SJCRH30 (cell line): ENCODE results near the gene MCM3. TPM values are rescaled to one million over a fixed set of nuclear protein-coding genes. Genes with fewer than 3 reads are reported as not detected.
A peak's percentile ranks its signal among the peaks of the same experiment; 100 is the strongest.

Experiments
- DNase-seq, 2 experiments: peaks; one replicate each; pipeline ENCODE4 v3.0.0-alpha.2; 2015 to 2020
- H3K27ac ChIP-seq: fragments of 250-450 bp; sonication (Bioruptor Pico); 2 replicates; pipeline ENCODE4 v1.5.1; 2020; ENCODE audit warnings: mild to moderate bottlenecking, moderate library complexity
- H3K27me3 ChIP-seq: fragments of 250-450 bp; sonication (Bioruptor Pico); 2 replicates; pipeline ENCODE4 v1.5.1; 2020; ENCODE audit warnings: mild to moderate bottlenecking, moderate library complexity
- H3K36me3 ChIP-seq: fragments of 250-450 bp; sonication (Bioruptor Pico); 2 replicates; pipeline ENCODE4 v1.5.1; 2020; ENCODE audit warnings: mild to moderate bottlenecking, moderate library complexity
- H3K4me1 ChIP-seq: fragments of 250-450 bp; sonication (Bioruptor Pico); 2 replicates; pipeline ENCODE4 v1.5.1; 2020; ENCODE audit warnings: mild to moderate bottlenecking, moderate library complexity
- H3K4me3 ChIP-seq: fragments of 250-450 bp; sonication (Bioruptor Pico); 2 replicates; pipeline ENCODE4 v1.5.1; 2020; ENCODE audit warnings: mild to moderate bottlenecking, moderate library complexity
- H3K9me3 ChIP-seq: fragments of 250-450 bp; sonication (Bioruptor Pico); replicated peaks from 2 replicates; pipeline ENCODE4 v1.5.1; 2020; ENCODE audit warnings: mild to moderate bottlenecking, moderate library complexity
- total RNA-seq: library from RNA; depleted of rRNA; stranded (reverse); fragments of >200 nt; shearing (Covaris generic); gene quantifications from 2 replicates; pipeline ENCODE4 v1.2.3, GENCODE V29; 2014

Gene MCM3
- total RNA-seq, 1 experiment from 2014 or later, result 153 TPM

DNA sequence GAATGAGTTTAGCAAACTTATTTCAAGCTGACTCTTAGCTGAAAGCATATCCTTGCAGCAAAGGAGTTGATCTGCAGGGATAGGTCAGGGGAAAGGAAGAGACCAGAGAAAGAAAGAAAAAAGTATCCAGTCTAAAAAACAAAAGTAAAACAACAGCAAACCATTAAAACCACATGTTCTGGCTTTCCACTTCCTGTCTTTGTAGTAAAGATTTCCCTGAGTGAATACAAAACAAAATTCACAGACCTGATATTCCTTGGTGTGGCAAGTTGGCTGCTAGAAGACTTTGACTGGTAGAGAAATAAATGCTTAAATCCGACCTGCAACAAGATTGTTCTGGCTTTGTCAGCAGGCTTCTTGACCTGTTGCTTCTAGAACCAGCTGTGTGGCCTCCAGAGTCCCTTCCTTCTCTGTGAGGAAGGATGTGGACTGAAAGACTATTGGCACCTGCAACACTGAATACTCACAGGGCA lies 23.4 kb upstream of the MCM3 start:
- no peaks in the 10 kb centered on the region for H3K9me3 ChIP-seq

GRCh38 chr6:52306972-52307870 lies 22.7 kb upstream of the MCM3 start:
- no peak overlapping the region for H3K27ac ChIP-seq
- H3K4me1 ChIP-seq, result no peaks in the 10 kb centered on the region
- no peak for DNase-seq
- no peaks in the 10 kb centered on the region for H3K36me3 ChIP-seq
- no peak overlapping the region for H3K4me3 ChIP-seq
- no peaks in the 10 kb centered on the region for H3K9me3 ChIP-seq
- H3K27me3 ChIP-seq, result no peaks in the 10 kb centered on the region

More for the DNA sequence above, 23.4 kb upstream of the MCM3 start:
- Histone ChIP-seq H3K36me3 (no peaks in the 10 kb centered on the region), H3K27ac (no peak overlapping the region), H3K4me1 (no peaks in the 10 kb centered on the region), H3K4me3 (no peak overlapping the region), H3K27me3 (no peaks in the 10 kb centered on the region)
- no peak for DNase-seq

GRCh38 chr6:52305948-52306767 lies 21.6 kb upstream of the MCM3 start:
- Histone ChIP-seq H3K36me3 (no peaks in the 10 kb centered on the region), H3K9me3 (no peaks in the 10 kb centered on the region), H3K27ac (no peak overlapping the region), H3K27me3 (no peaks in the 10 kb centered on the region), H3K4me3 (no peak overlapping the region), H3K4me1 (no peaks in the 10 kb centered on the region)
- no peak for DNase-seq

- H3K9me3 ChIP-seq, result no peaks in the 10 kb centered on the region
- H3K27ac ChIP-seq, result no peak overlapping the region
- no peaks in the 10 kb centered on the region for H3K4me1 ChIP-seq
- H3K36me3 ChIP-seq, result no peaks in the 10 kb centered on the region
- H3K4me3 ChIP-seq, result no peak overlapping the region
- H3K27me3 ChIP-seq, result no peaks in the 10 kb centered on the region
- no peak for DNase-seq
These were observed 20.9 kb upstream of the MCM3 start for GRCh38 chr6:52305411-52305810.

DNA sequence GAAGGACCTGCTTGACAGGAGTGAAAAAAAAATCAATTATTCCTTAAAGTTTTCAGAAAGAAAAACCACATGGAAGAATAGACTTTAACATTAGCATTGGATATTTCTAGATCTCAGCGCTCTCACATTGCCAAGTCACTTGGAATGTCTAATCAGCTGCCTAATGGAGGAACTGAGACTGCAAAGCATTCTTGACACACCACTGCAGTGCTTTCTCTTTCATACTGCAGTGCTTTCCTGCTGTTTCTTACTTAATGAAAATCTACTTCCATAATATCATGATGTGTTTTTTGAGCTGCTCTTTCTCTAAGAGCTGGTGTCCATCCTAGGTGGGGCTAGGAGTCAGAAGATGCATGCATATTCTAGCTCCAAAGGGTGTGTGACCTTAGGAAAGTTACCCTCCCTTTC lies 20.4 kb upstream of the MCM3 start:
- Histone ChIP-seq H3K9me3 (no peaks in the 10 kb centered on the region), H3K27ac (no peak overlapping the region), H3K4me1 (no peaks in the 10 kb centered on the region), H3K27me3 (no peaks in the 10 kb centered on the region), H3K4me3 (no peak overlapping the region), H3K36me3 (no peaks in the 10 kb centered on the region)
- no peak for DNase-seq

- no peak overlapping the region for H3K4me3 ChIP-seq
- no peaks in the 10 kb centered on the region for H3K4me1 ChIP-seq
- no peaks in the 10 kb centered on the region for H3K36me3 ChIP-seq
- no peak overlapping the region for H3K27ac ChIP-seq
- no peaks in the 10 kb centered on the region for H3K9me3 ChIP-seq
- H3K27me3 ChIP-seq, result no peaks in the 10 kb centered on the region
- DNase-seq, result no peak
These were observed 18.6 kb upstream of the MCM3 start for GRCh38 chr6:52303178-52303577.

GRCh38 chr6:52301326-52301725 lies 16.8 kb upstream of the MCM3 start:
- no peaks in the 10 kb centered on the region for H3K27me3 ChIP-seq
- no peaks in the 10 kb centered on the region for H3K4me1 ChIP-seq
- no peaks in the 10 kb centered on the region for H3K36me3 ChIP-seq
- no peak overlapping the region for H3K27ac ChIP-seq
- no peaks in the 10 kb centered on the region; the same call in 1 of the 2 replicates for H3K9me3 ChIP-seq
- no peak for DNase-seq
- no peak overlapping the region for H3K4me3 ChIP-seq

DNA sequence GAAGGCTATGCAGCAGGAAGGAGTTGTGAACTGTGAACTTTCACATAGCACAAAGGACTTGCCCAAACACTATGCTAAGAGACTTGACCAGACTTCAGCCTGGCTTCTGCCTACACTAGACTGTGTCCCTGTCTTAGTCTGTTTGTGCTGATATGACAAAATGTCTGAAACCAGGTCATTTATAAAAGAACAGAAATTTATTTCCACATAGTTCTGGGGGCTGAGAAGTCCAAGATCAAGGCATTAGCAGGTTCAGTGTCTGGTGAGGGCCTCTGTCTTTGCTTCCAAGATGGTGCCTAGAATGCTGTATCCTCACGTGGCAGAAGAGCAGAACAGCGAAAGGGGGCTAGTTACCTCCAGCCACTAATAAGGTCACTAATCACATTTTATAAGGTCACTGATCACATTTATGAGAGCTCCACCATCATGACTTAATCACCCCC lies 16.0 kb upstream of the MCM3 start:
- Histone ChIP-seq H3K27ac (no peak overlapping the region), H3K4me1 (no peaks in the 10 kb centered on the region)

GRCh38 chr6:52299653-52300052 lies 15.1 kb upstream of the MCM3 start:
- no peak overlapping the region for H3K27ac ChIP-seq
- H3K4me3 ChIP-seq, result no peak overlapping the region
- H3K9me3 ChIP-seq, result no peaks in the 10 kb centered on the region; the same call in 1 of the 2 replicates
- DNase-seq, result no peak
- peaks cover 3% of the 10 kb centered on the region; the same call in 1 of the 2 replicates for H3K4me1 ChIP-seq
- no peaks in the 10 kb centered on the region for H3K36me3 ChIP-seq
- no peaks in the 10 kb centered on the region for H3K27me3 ChIP-seq

More for the DNA sequence above, 16.0 kb upstream of the MCM3 start:
- Histone ChIP-seq H3K27me3 (no peaks in the 10 kb centered on the region), H3K9me3 (no peaks in the 10 kb centered on the region; the same call in 1 of the 2 replicates), H3K4me3 (no peak overlapping the region), H3K36me3 (no peaks in the 10 kb centered on the region)
- no peak for DNase-seq

DNA sequence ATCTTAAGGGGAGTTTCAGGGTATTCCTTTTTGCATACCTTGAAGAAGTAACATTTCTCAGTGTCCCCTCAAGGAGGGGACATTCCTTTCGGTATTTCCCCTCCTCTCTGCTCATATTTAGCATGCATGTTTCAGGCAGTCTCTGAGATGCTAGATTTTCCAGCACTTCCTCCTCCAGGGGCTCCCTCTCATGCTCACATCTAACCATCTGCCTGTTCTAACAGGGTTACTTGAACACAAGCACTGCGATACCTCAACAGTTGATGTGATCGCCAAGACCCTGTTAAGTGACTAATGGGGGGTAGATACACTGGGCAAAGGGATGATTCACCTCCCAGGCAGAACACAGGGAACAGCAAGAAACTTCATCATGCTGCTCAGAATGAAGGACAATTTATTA lies 12.9 kb upstream of the MCM3 start:
- H3K27ac ChIP-seq, result no peak overlapping the region
- H3K4me1 ChIP-seq, result peaks cover 6% of the 10 kb centered on the region; the same call in 1 of the 2 replicates
- H3K9me3 ChIP-seq, result no peaks in the 10 kb centered on the region; the same call in 1 of the 2 replicates
- no peaks in the 10 kb centered on the region for H3K36me3 ChIP-seq
- H3K4me3 ChIP-seq, result no peak overlapping the region
- no peaks in the 10 kb centered on the region for H3K27me3 ChIP-seq
- DNase-seq, result no peak

- no peak overlapping the region for H3K27ac ChIP-seq
- no peaks in the 10 kb centered on the region for H3K36me3 ChIP-seq
- no peak overlapping the region for H3K4me3 ChIP-seq
- peak in 1 of 2 experiments; percentile 39 for DNase-seq
- no peaks in the 10 kb centered on the region for H3K27me3 ChIP-seq
- H3K4me1 ChIP-seq, result peaks cover 6% of the 10 kb centered on the region; the same call in 1 of the 2 replicates
- no peaks in the 10 kb centered on the region; the same call in 1 of the 2 replicates for H3K9me3 ChIP-seq
These were observed 8.5 kb upstream of the MCM3 start for GRCh38 chr6:52293067-52293466.

- Histone ChIP-seq H3K36me3 (no peaks in the 10 kb centered on the region), H3K9me3 (no peaks in the 10 kb centered on the region), H3K4me1 (peaks cover 3% of the 10 kb centered on the region), H3K4me3 (no peak overlapping the region), H3K27me3 (no peaks in the 10 kb centered on the region), H3K27ac (no peak overlapping the region)
- DNase-seq, result no peak
These were observed 4.3 kb upstream of the MCM3 start for GRCh38 chr6:52288841-52289240.

GRCh38 chr6:52288216-52288615 lies 3.7 kb upstream of the MCM3 start:
- H3K36me3 ChIP-seq, result no peaks in the 10 kb centered on the region
- H3K27ac ChIP-seq, result no peak overlapping the region
- no peaks in the 10 kb centered on the region for H3K27me3 ChIP-seq
- peaks cover 3% of the 10 kb centered on the region for H3K4me1 ChIP-seq
- DNase-seq, result no peak
- H3K9me3 ChIP-seq, result no peaks in the 10 kb centered on the region
- H3K4me3 ChIP-seq, result no peak overlapping the region

- H3K27me3 ChIP-seq, result no peaks in the 10 kb centered on the region
- peaks cover 8% of the 10 kb centered on the region for H3K36me3 ChIP-seq
- peak; percentile 60 to 76 for DNase-seq
- H3K4me3 ChIP-seq, result no peak overlapping the region
- no peaks in the 10 kb centered on the region; the same call in 1 of the 2 replicates for H3K4me1 ChIP-seq
- no peak overlapping the region for H3K27ac ChIP-seq
- H3K9me3 ChIP-seq, result no peaks in the 10 kb centered on the region
These were observed 2.4 kb upstream of the MCM3 start for GRCh38 chr6:52286798-52287432.
